ENCODE results near the gene IFRD2.

IFRD2 gene

GRCh38 chr3:50302095-50303012 is 10.1 kb upstream of the IFRD2 start:
- no peak for DNase-seq (ENCODE audit: low read depth in 2 of 2)

- DNase-seq (ENCODE audit: low read depth in 2 of 2), result no peak
Measured at GRCh38 chr3:50300681-50301254, 8.5 kb upstream of the IFRD2 start.

- no peak for DNase-seq (ENCODE audit: low read depth in 2 of 2)
Measured at GRCh38 chr3:50299929-50300680, 7.9 kb upstream of the IFRD2 start.

DNA sequence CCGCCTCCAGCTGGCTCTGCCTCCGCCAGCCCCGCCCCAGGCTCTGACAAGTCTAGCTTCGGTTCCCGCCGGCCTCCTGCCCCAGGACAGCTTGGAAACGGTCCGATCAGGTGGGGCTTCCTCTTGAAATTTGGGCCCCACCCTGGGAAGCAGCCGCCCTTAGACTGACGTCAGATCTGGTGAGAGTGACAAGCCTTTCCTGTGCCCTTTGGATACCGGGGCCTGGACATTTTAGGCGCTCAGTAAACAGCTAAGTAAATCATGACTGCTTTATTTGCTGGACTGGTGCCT is 7.4 kb upstream of the IFRD2 start:
- DNase-seq (ENCODE audit: low read depth in 2 of 2), result no peak

- peak; percentile 98 to 99 for DNase-seq (ENCODE audit: low read depth in 2 of 2)
Measured at GRCh38 chr3:50298836-50299637, 6.8 kb upstream of the IFRD2 start, which contains the start of the genes HYAL3 and NAA80. HYAL3 (minus strand) TSS chr3:50299405; CDS start chr3:50295602, 3,803 bp downstream. NAA80 (minus strand) TSS chr3:50299405; CDS start chr3:50297463, 1,942 bp downstream.

DNA sequence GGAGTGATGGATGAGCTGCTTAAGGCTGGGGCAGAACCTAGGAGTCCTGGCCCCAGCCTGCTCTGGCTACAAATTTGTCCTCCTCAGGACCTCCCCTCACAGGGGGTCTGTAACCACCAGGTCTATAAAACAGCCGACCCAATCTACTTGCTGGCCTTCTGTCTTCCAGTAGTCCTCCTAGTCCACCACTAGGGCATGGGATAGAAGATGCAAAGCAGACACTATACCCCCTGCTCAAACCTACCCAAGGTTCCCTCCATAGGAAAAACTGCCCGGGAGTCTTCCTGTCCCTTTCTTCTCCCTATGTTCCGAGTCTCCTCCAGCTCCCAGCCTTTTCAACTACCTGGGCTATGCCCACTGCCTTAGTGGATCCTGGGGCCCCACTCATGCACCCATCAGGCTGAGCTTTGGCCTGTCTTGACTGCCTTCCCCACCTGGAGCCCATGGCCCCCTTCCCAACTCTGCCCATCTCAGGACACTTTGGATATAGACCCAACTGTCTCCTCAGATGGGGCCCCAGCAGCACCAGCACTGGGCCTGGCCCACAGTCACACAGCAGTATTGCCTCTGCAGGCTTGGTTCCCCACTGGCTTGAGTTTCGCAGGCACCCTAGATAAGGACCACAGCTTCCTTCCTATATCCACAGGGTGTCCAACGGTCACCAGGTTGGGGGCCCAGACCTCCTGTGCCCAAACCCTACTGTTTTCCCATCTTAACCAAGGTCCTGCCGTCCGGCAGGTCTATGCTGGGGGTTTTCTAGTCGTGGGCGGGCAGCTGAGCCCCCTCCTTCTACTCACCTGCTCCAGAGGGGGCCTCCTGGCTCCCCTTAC is 5.9 kb upstream of the IFRD2 start:
- no peak for DNase-seq (ENCODE audit: low read depth in 2 of 2)

DNA sequence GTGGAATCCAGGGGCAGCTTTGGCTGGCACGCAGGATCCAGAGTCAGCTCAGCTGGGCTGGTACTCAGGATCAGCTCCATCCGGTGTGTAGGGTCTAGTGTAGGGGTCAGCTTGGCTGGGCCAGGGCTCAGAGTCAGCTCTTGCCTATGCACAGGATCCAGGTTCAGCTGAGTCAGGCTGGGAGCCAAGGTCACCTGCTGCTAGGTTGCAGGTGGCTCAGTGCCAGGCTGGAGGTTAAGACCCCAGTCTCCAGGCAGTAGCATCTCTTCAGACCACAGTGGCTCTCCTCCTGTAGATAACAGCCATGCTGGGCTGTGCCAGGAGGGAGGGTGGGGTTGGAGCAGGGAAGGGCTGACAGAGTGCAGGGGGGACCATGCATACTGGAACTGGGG is 5.2 kb upstream of the IFRD2 start:
- DNase-seq (ENCODE audit: low read depth in 2 of 2), result no peak

- DNase-seq (ENCODE audit: low read depth in 2 of 2), result no peak
Measured at GRCh38 chr3:50296721-50297383, 4.6 kb upstream of the IFRD2 start.

- no peak for DNase-seq (ENCODE audit: low read depth in 2 of 2)
Measured at GRCh38 chr3:50295553-50296431, 3.6 kb upstream of the IFRD2 start.

DNA sequence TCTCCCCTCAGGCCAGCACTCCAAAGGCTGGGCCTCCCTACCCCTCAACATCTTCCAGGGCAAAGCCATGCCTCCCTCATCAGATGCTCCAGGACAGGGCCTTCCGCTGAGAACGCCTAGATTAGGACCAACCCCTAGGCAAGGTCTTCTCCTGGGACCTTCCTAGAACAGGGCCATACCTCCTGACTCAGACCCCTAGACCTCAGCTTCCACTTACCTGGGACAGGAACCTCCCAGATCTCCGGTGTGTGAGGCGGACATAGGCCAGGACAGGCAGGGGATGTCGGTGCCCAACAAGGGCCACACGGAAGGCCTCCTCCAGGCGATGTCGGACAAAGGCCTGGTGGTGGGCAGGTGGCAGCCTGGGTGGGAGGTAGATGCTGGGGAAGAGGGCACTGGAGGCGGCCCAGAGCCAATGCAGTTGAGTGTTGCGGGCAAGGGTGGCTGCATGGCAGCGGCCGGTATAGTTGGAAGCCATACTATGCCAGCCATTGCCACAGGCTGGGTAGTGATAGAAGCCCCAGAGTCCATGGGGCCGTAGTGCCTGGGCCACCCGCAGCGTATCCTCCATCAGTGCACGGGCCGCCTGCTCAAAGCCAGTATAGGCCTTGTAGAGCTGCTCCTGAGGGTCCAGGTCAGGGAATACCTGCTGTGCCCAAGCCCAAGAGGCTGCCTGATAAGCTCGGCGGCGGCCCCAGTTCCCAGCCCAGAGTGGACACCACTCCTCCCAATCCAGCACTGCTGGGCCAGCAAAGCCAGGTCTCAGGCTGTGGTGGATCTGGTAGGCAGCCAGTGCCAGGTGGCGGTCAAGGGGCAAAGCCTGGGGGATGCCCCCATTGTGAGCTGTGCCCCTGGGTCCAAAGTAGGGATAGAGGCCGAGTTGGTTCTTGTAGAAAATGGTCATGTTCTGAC is 2.5 kb upstream of the IFRD2 start:
- no peak for DNase-seq (ENCODE audit: low read depth in 2 of 2)

- DNase-seq (ENCODE audit: low read depth in 2 of 2), result no peak
Measured at GRCh38 chr3:50294089-50294488, 1.9 kb upstream of the IFRD2 start.

DNA sequence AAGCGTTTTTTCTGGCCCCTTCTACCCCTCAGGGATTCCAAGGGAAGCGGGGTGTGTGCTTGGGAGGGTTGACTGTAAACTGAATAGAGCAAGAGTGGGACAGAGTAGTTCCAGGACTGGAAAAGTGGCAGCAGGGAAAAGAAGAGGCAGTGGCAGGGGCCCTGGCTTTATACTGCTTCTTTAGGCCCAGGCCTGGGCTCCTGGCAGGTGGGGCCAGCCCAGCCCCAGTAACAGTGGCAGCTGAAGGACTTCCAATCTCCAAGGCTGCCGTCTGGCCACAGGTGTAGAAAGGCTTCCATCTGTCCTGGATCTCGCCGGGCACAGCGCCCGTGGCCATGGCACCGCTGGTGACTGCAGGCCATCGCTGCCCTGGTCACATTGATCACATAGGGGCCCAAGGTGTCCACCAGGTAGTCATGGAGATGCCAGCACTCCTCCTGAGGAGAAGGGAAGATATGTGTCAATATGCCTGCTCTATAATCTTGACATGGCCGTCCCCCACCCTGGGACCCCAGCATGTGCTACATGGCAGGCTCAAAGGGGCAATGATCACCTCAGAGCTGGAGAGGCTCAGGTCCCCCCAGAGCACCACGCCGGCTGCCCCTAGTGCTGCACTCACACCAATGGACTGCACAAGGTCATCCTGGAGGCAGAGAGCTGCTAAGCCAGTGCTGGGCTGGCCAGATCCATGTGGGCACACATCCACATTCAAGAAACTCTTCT is 1.0 kb upstream of the IFRD2 start:
- no peak for DNase-seq (ENCODE audit: low read depth in 2 of 2)

- no peak for DNase-seq (ENCODE audit: low read depth in 2 of 2)
Measured at GRCh38 chr3:50290161-50290641, 2.0 kb downstream of the IFRD2 start.

DNA sequence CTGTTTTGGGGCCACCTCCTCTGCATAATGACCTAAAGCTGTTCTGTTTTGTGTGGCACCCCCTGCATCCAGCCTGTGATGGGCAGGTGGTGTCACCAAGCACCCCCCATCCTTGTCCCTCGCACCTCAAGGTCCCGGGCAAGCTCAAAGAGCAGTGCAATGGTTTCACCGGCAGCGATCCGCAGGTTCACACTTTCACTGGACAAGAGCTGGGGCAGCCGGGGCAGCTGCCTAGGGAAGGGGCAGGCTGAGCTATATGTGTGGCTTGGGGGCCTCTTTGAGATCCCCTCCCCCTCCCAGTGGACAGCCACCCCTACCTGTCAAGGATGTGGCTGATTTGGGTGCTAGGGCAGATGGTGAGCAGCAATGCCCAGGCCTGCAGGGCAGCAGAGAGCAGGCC is 3.1 kb downstream of the IFRD2 start:
- no peak for DNase-seq (ENCODE audit: low read depth in 2 of 2)

DNA sequence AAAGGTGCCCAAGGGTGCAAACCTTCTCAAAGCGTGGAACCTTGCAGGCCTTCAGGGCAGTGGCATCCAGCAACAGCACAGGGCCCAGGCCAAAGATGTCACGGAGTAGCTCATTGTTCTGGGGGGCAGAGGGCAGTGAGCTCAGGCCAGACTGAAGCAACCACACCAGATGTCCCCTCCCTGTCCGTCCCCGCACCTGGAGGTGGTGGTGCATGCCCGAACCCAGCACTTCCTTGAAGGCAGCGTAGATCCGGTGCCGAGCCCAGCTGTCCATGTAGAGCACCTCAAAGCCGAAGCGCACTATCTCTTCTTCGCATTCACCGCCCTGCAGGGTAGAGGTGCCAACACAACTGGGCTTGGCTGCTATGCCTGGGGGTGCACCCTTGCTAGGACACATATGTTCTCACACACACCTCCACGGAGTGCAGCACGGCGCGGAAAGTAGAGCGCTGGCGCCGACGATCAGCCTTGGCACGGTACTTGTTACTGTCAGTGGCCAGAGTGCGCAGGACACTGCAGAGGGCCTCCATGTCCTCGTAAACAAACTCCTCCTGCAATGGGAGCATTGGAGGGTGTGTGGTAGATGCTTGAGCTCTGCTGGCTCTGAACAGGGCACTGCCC is 3.7 kb downstream of the IFRD2 start:
- no peak for DNase-seq (ENCODE audit: low read depth in 2 of 2)

DNA sequence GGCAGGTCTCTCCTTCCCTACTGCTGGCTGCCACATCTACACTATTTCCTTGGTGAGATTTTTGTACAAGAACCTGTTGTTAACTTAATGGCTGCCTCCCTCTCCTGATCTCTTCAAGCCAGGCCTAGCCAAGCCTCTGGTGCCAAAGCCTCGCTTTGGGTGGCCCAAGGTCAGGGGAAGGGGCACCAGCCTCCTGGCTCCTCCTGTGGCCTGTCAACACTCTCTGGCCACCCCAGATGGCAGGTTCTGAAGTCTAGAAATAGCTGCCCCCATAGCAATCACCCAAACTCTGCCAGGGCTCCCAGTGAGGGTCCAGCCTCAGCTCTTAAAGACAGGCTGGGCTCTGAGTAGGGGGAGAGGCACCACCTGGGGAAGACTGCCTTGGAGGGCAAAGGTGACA is 5.0 kb downstream of the IFRD2 start:
- no peak for DNase-seq (ENCODE audit: low read depth in 2 of 2)

Data from stimulated activated CD8-positive, alpha-beta memory T cell treated with anti-CD3 and anti-CD28 coated beads, Interleukin-2, amount 100 ng/mL, for 48 hours (primary cell).